ENCODE data around the gene DAZAP1.

Gene DAZAP1

DNA sequence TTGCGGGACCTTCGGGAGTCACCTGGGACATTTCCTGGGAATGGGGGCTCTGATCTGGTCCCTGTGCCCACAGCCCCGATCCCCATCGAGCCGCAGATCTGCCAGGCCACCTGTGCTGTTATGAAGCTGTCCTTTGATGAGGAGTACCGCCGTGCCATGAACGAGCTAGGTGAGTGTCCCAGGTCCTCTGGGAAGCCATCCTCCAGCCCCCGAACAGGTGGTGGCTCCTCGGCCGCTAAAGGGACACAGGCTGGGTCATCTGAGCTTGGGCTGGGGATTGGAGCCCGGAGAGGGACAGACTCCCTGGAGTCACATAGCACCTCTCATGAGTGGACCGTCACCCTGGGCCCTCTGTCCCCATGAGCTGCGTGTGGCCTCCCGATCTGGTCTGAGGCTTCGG lies 50.5 kb downstream of the DAZAP1 start:
- TF ChIP-seq, protein P1, sequence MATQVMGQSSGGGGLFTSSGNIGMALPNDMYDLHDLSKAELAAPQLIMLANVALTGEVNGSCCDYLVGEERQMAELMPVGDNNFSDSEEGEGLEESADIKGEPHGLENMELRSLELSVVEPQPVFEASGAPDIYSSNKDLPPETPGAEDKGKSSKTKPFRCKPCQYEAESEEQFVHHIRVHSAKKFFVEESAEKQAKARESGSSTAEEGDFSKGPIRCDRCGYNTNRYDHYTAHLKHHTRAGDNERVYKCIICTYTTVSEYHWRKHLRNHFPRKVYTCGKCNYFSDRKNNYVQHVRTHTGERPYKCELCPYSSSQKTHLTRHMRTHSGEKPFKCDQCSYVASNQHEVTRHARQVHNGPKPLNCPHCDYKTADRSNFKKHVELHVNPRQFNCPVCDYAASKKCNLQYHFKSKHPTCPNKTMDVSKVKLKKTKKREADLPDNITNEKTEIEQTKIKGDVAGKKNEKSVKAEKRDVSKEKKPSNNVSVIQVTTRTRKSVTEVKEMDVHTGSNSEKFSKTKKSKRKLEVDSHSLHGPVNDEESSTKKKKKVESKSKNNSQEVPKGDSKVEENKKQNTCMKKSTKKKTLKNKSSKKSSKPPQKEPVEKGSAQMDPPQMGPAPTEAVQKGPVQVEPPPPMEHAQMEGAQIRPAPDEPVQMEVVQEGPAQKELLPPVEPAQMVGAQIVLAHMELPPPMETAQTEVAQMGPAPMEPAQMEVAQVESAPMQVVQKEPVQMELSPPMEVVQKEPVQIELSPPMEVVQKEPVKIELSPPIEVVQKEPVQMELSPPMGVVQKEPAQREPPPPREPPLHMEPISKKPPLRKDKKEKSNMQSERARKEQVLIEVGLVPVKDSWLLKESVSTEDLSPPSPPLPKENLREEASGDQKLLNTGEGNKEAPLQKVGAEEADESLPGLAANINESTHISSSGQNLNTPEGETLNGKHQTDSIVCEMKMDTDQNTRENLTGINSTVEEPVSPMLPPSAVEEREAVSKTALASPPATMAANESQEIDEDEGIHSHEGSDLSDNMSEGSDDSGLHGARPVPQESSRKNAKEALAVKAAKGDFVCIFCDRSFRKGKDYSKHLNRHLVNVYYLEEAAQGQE (IDR thresholded peaks at IDR 0.05; ENCODE audit: insufficient read depth in 1 of 2, low read depth in 2 of 2, low read length in 2 of 2), result no peak
- TF ChIP-seq FOXP2 (optimal IDR thresholded peaks at IDR 0.05; ENCODE audit: borderline replicate concordance, extremely low read depth, extremely low read length, insufficient read depth) (no peak), POLR2AphosphoS5 (IDR thresholded peaks at IDR 0.05; ENCODE audit: low read depth, low read length) (no peak), TAF1 (IDR thresholded peaks at IDR 0.05; ENCODE audit: borderline replicate concordance, insufficient read depth, low read length) (no peak), SIN3A (IDR thresholded peaks at IDR 0.05; ENCODE audit: borderline replicate concordance, insufficient read depth, low read length) (no peak)

DNA sequence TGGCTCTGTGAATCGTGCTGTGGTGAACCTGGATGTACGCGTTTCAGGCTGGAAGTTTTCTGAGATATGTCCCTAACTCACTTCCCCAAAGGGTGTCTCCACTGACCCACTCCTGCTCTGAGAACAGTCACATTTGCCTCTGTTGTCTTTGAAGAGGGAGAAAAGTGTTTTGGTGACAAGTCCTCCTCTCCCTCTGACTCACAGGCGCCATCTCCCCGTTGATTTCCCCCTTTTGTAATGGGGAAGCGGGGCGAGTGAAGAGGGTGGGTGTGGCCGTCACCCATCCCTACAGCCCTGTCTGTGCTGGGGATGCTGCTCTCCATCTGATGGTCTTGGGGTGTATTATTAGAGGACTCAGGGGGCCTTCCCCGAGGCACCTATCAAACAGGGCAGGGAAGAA lies 52.1 kb downstream of the DAZAP1 start:
- no peak for TF ChIP-seq TAF1 (IDR thresholded peaks at IDR 0.05; ENCODE audit: borderline replicate concordance, insufficient read depth, low read length)
- TF ChIP-seq POLR2AphosphoS5 (IDR thresholded peaks at IDR 0.05; ENCODE audit: low read depth, low read length), result no peak
- no peak for TF ChIP-seq SIN3A (IDR thresholded peaks at IDR 0.05; ENCODE audit: borderline replicate concordance, insufficient read depth, low read length)
- TF ChIP-seq FOXP2 (optimal IDR thresholded peaks at IDR 0.05; ENCODE audit: borderline replicate concordance, extremely low read depth, extremely low read length, insufficient read depth), result no peak
- TF ChIP-seq, protein P1 (IDR thresholded peaks at IDR 0.05; ENCODE audit: insufficient read depth in 1 of 2, low read depth in 2 of 2, low read length in 2 of 2), result no peak

DNA sequence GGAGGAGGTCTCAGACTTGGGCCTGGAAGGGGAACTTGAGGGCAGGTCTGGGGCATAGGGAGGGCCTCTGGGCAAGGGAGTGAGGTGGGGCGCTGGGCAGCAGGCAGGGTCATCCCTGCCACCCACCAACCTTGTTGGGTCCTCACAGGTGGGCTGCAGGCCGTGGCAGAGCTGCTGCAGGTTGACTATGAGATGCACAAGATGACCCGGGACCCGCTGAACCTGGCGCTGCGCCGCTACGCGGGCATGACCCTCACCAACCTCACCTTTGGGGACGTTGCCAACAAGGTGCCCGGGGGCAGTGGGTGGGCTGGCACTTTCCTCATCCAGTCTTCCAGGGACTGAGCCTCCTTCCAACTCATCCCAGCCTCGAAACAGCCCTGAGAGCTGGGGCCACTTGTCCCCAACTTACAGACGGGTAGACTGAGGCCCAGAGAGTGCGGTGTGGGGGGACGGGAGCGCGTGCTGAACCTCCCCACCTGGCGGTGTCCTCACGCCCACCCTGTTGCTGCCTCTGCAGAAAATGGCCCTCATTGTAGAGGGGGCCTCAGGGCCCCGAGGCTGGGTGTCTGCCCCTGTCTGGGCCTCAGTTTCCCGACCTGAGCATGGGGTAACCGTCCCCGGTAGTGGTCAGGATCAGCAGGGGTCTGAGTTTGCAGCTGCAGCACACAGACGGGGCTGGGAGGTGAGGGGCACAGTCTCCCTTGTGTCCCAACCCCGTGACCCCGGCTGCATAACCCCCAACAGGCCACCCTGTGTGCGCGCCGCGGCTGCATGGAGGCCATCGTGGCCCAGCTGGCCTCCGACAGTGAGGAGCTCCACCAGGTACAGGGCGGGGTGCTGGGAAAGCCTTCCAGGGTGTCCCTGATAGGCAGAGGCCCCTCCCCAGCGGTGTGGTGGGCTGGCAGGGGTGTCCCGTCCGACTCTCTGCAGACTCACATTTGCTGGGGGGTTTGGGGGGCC lies 52.9 kb downstream of the DAZAP1 start:
- TF ChIP-seq POLR2AphosphoS5 (IDR thresholded peaks at IDR 0.05; ENCODE audit: low read depth, low read length) (no peak), SIN3A (IDR thresholded peaks at IDR 0.05; ENCODE audit: borderline replicate concordance, insufficient read depth, low read length) (no peak), TAF1 (IDR thresholded peaks at IDR 0.05; ENCODE audit: borderline replicate concordance, insufficient read depth, low read length) (no peak)

DNA sequence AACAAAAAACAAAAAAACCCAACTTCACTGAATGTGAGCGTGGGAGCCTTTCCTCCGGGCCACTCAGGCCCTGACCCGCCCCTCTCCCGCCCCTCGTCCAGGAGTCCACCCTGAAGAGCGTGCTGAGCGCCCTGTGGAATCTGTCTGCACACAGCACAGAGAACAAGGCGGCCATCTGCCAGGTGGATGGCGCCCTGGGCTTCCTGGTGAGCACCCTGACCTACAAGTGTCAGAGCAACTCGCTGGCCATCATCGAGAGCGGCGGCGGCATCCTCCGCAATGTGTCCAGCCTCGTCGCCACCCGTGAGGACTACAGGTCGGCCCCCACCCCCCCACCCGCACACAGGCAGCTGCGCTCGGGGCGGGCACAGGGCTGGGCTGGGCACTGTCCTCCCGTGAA lies 54.5 kb downstream of the DAZAP1 start:
- no peak for TF ChIP-seq TAF1 (IDR thresholded peaks at IDR 0.05; ENCODE audit: borderline replicate concordance, insufficient read depth, low read length)
- no peak for TF ChIP-seq FOXP2 (optimal IDR thresholded peaks at IDR 0.05; ENCODE audit: borderline replicate concordance, extremely low read depth, extremely low read length, insufficient read depth)
- TF ChIP-seq SIN3A (IDR thresholded peaks at IDR 0.05; ENCODE audit: borderline replicate concordance, insufficient read depth, low read length), result no peak
- TF ChIP-seq, protein P1 (IDR thresholded peaks at IDR 0.05; ENCODE audit: insufficient read depth in 1 of 2, low read depth in 2 of 2, low read length in 2 of 2), result no peak
- no peak for TF ChIP-seq POLR2AphosphoS5 (IDR thresholded peaks at IDR 0.05; ENCODE audit: low read depth, low read length)

DNA sequence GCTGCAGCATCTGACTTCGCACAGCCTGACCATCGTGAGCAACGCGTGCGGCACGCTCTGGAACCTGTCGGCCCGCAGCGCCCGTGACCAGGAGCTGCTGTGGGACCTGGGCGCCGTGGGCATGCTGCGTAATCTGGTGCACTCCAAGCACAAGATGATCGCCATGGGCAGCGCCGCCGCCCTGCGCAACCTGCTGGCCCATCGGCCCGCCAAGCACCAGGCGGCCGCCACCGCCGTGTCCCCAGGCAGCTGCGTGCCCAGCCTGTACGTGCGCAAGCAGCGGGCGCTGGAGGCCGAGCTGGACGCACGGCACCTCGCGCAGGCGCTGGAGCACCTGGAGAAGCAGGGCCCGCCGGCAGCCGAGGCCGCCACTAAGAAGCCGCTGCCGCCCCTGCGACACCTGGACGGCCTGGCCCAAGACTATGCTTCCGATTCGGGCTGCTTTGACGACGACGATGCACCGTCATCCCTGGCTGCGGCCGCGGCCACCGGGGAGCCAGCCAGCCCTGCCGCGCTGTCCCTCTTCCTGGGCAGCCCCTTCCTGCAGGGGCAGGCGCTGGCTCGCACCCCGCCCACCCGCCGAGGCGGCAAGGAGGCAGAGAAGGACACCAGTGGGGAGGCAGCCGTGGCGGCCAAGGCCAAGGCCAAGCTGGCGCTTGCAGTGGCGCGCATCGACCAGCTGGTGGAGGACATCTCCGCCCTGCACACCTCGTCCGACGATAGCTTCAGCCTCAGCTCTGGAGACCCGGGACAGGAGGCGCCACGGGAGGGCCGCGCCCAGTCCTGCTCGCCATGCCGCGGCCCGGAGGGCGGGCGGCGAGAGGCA lies 58.0 kb downstream of the DAZAP1 start:
- TF ChIP-seq, protein P1 (IDR thresholded peaks at IDR 0.05; ENCODE audit: insufficient read depth in 1 of 2, low read depth in 2 of 2, low read length in 2 of 2), result no peak
- TF ChIP-seq FOXP2 (optimal IDR thresholded peaks at IDR 0.05; ENCODE audit: borderline replicate concordance, extremely low read depth, extremely low read length, insufficient read depth) (no peak), TAF1 (IDR thresholded peaks at IDR 0.05; ENCODE audit: borderline replicate concordance, insufficient read depth, low read length) (no peak), POLR2AphosphoS5 (IDR thresholded peaks at IDR 0.05; ENCODE audit: low read depth, low read length) (no peak), SIN3A (IDR thresholded peaks at IDR 0.05; ENCODE audit: borderline replicate concordance, insufficient read depth, low read length) (no peak)
